H1 (cell line): ENCODE results near the gene KCNJ3. TPM values are rescaled to one million over a fixed set of nuclear protein-coding genes. Genes with fewer than 3 reads are reported as not detected.

Source experiments
- CBX8 ChIP-seq: fragments of 300-800, 300-1000 bp; sonication (generic); IDR thresholded peaks from 2 replicates; pipeline ENCODE4 v1.7.1; 2016; ENCODE audit warnings: low read depth, low read length, borderline replicate concordance
- polyA plus RNA-seq, 7 experiments: library from polyadenylated mRNA; depleted of rRNA in 3 of 7; stranded (reverse) in 5 of 7; unstranded in 2 of 7; fragments of >200 nt in 5 of 7; fragments of 200-250 nt in 2 of 7; gene quantifications; 1 replicate in 5 of 7; 2 replicates in 1 of 7; 4 replicates in 1 of 7; pipeline versions ENCODE4 v1.2.1 to v1.2.3, GENCODE V29; 2011 to 2013; ENCODE audit warnings: missing spikeins in 2 of 7, mixed read lengths in 2 of 7
- total RNA-seq: library from RNA; stranded (reverse); fragmentation: NEBNext Ultra II Directional; extraction: Animal tissue kit (Norgen Biotek cat#: 25700); gene quantifications from 2 replicates; pipeline ENCODE4 v1.2.1, GENCODE V29; 2021

KCNJ3 gene
- total and polyA plus RNA-seq, 2 of the 8 experiments (the other 6 are each of a cell fraction or from before 2014, with no cell fraction given), result 0.11 to 0.50 TPM

- TF ChIP-seq CBX8, result no peak
- TF ChIP-seq, all 59 proteins: peak for 0
Observed at GRCh38 chr2:154704991-154705390, 6.5 kb downstream of the KCNJ3 start (continued).
